T-cell (primary cell): Measurements from ENCODE around the gene TRPM5. TPM values are rescaled to one million over a fixed set of nuclear protein-coding genes. Genes with fewer than 3 reads are reported as not detected.

Experiments used
- ATAC-seq, 4 experiments: fragments of 200-7000 bp in 3 of 4; fragments of 150-1000 bp in 1 of 4; cut with Tn5 transposase; replicated peaks in 1 of 4; 1 replicate in 3 of 4; 2 replicates in 1 of 4; pipeline ENCODE4 v1.10.0; 2021; ENCODE audit warnings: moderate library complexity in 3 of 4, mild to moderate bottlenecking in 2 of 4, moderate number of reproducible peaks in 1 of 4
- CTCF ChIA-PET, 2 donors: fragments of 300-600 bp; sonication (Branson Sonifier 250); formaldehyde crosslinking; loops; one replicate each; lab custom pipeline; 2022; ENCODE audit warnings: antibody characterized with exemption in 2 of 2; lab: Charles Lee
- POLR2A ChIA-PET, 2 donors: fragments of 300-600 bp; sonication (Branson Sonifier 250); formaldehyde crosslinking; loops; one replicate each; lab custom pipeline; 2022; ENCODE audit warnings: antibody characterized with exemption in 2 of 2; lab: Charles Lee
- DNase-seq, 35 experiments: peaks; one replicate each; pipeline versions ENCODE4 v3.0.0 to v3.0.0-alpha.2; 2013 to 2023
- H3K27ac ChIP-seq: one replicate; pipeline ENCODE4 v1.5.1; 2013; ENCODE audit warnings: low read length
- H3K27me3 ChIP-seq, 2 experiments: replicated peaks in 1 of 2; 1 replicate in 1 of 2; 2 replicates in 1 of 2; pipeline versions ENCODE4 v1.6.1 to v1.7.0; 2013; ENCODE audit warnings: low read length in 1 of 2, mixed read lengths in 1 of 2; ENCODE audit not compliant: control insufficient read depth in 2 of 2, insufficient read depth in 2 of 2; ENCODE audit errors: extremely low read depth in 1 of 2
- H3K36me3 ChIP-seq, 2 donors: 1 replicate in 1 of 2; 2 replicates in 1 of 2; pipeline versions ENCODE4 v1.6.1 to v1.7.0; 2013; ENCODE audit warnings: low read length in 1 of 2; ENCODE audit not compliant: control insufficient read depth in 2 of 2, insufficient read depth in 1 of 2; ENCODE audit errors: extremely low read depth in 1 of 2
- H3K4me1 ChIP-seq, 2 experiments: 1 replicate in 1 of 2; 2 replicates in 1 of 2; pipeline versions ENCODE4 v1.6.1 to v1.7.0; 2013; ENCODE audit warnings: low read length in 2 of 2, mixed read lengths in 1 of 2; ENCODE audit not compliant: insufficient read depth in 2 of 2, control insufficient read depth in 1 of 2; ENCODE audit errors: extremely low read depth in 1 of 2
- H3K4me3 ChIP-seq, 2 donors: 1 replicate in 1 of 2; 2 replicates in 1 of 2; pipeline versions ENCODE4 v1.5.1 to v1.7.0; 2013; ENCODE audit warnings: mild to moderate bottlenecking in 2 of 2, low read length in 1 of 2, moderate library complexity in 1 of 2; ENCODE audit not compliant: control insufficient read depth in 1 of 2; ENCODE audit errors: extremely low read depth in 1 of 2
- H3K9me3 ChIP-seq: 2 replicates; pipeline ENCODE4 v1.7.0; 2013
- H3K27ac Mint-ChIP-seq, 2 donors: one replicate each; pipeline ENCODE4 v1.8.0; 2020 to 2021; ENCODE audit warnings: mild to moderate bottlenecking in 2 of 2, mixed read lengths in 2 of 2
- H3K27me3 Mint-ChIP-seq, 2 donors: one replicate each; pipeline ENCODE4 v1.8.0; 2021 to 2022; ENCODE audit warnings: mixed read lengths in 2 of 2
- H3K36me3 Mint-ChIP-seq: one replicate; pipeline ENCODE4 v1.8.0; 2021; ENCODE audit warnings: mixed read lengths
- H3K4me1 Mint-ChIP-seq, 3 donors: one replicate each; pipeline ENCODE4 v1.8.0; 2020 to 2022; ENCODE audit warnings: mixed read lengths in 3 of 3, mild to moderate bottlenecking in 1 of 3
- H3K4me3 Mint-ChIP-seq, 3 donors: one replicate each; pipeline ENCODE4 v1.8.0; 2020 to 2022; ENCODE audit warnings: mild to moderate bottlenecking in 3 of 3, mixed read lengths in 3 of 3, moderate library complexity in 3 of 3
- H3K9me3 Mint-ChIP-seq, 3 donors: one replicate each; pipeline ENCODE4 v1.8.0; 2020 to 2022; ENCODE audit warnings: mixed read lengths in 3 of 3
- WGBS: methylation state at CpG from one replicate; pipeline ENCODE4 v1.1.5; 2013; ENCODE audit warnings: missing lambda C conversion rate; ENCODE audit not compliant: insufficient coverage; 5-methylcytosine and 5-hydroxymethylcytosine counted together
- total RNA-seq, 35 experiments: library from RNA in 6 of 35; stranded (reverse) in 6 of 35; fragments of 120-200 nt in 1 of 35; gene quantifications; one replicate each; pipeline versions ENCODE4 v1.2.1 to v1.2.4 and lab custom pipeline; 2013 to 2026

The TRPM5 gene
- total RNA-seq, 5 donors from 2014 or later (not counting 1 experiment from before 2014, with no cell fraction given) = 0.07 to 0.73 (median 0.22) TPM

DNA sequence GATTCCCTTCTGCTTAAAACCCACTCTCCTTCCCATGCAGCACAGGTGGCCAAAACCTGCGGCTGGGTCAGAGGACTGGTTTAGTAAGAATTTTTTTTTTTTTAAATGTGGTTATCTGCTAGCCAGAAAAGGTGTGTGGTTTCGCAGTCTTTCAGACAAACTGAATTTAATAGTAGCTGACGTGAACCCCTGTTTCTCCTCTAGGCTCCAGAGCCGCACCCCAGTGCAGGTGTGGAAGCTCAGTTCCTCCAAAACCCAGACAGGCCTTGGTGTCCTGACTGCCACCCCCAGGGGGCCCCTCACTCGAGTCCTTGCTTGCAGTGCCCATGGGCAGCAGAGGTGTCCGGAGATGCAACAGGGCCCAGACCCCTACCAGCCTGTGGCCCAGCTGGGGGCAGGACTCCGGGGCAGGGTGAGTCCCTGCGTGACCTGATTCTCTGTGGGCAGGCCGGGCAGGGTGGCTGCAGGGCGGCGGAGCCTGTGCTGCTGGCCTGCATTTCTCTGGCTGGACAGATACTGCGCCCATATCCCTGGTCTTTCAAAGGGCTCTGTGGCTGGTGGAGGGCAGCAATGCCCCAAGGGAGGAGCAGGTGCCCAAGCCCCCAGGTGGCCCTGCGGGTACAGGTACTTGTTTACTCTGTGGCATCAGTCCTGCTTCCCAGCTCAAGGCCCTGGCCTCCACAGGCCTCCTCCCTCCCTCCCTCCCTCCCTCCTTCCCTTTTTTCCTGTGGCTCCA lies 15.7 kb upstream of the TRPM5 start:
- Mint-ChIP-seq H3K9me3 (no peaks in the 10 kb centered on the region), H3K4me3 (no peak overlapping the region), H3K4me1 (peaks cover 39 to 51% (median 47%) of the 10 kb centered on the region in 3 donors), H3K36me3 (no peaks in the 10 kb centered on the region), H3K27ac (no peak overlapping the region), H3K27me3 (no peaks in the 10 kb centered on the region)
- POLR2A ChIA-PET = no interaction called here
- no peaks in the 10 kb centered on the region for H3K9me3 ChIP-seq
- peaks cover 0 to 45% of the 10 kb centered on the region in 2 experiments for H3K4me1 ChIP-seq
- CTCF ChIA-PET = no interaction called here
- ATAC-seq (no peak), DNase-seq (no peak)
- no peaks in the 10 kb centered on the region for H3K36me3 ChIP-seq
- 86% methylated on average over 11 of the region's 13 CpGs for WGBS
- H3K27me3 ChIP-seq = no peaks in the 10 kb centered on the region
- H3K27ac ChIP-seq = no peak overlapping the region
- H3K4me3 ChIP-seq = no peak overlapping the region

DNA sequence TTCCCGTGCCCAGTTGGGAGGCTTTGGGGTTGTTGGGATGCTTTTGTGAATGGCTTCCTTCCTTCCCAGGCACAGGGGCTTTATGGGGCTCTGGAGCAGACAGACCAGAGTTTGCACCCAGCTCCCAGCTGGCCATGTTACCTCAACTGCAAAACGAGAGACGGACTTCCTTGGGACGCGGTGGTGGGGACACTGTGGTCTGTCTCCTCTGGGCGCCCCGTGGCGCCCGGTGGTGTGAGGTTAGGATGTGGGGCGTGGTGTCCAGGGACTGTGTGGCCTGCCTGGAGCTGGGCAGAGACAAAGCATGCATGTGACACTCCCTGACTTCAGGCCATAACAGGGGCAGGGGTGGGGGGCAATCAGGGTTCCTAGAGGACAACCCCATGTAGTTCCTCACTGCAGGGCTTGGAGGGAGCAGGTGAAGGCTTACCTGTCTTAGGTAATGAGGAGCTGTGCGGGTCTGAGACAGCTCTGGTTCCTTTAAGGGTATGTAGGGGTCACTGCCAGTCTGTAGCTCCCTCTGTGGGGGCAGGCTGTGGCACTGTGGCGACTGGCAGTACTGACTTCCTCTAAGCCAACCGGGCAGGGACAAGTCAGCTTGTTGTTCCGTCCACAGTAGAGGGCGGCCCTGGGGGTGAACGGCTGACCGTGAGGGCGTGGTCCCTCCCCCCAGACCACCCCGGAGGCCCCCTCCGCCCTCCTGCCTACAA lies 14.9 kb upstream of the TRPM5 start:
- WGBS = 79% methylated on average over 11 of the region's 20 CpGs
- H3K4me3 ChIP-seq = no peak overlapping the region
- no peaks in the 10 kb centered on the region for H3K27me3 ChIP-seq
- Mint-ChIP-seq H3K9me3 (no peaks in the 10 kb centered on the region), H3K27me3 (no peaks in the 10 kb centered on the region), H3K4me1 (peaks cover 33 to 43% (median 42%) of the 10 kb centered on the region in 3 donors), H3K4me3 (no peak overlapping the region), H3K36me3 (no peaks in the 10 kb centered on the region), H3K27ac (peak overlapping the region in 1 of 2 donors; percentile 60)
- ChIA-PET CTCF (no interaction called here), POLR2A (no interaction called here)
- H3K9me3 ChIP-seq = no peaks in the 10 kb centered on the region
- no peak overlapping the region for H3K27ac ChIP-seq
- H3K36me3 ChIP-seq = no peaks in the 10 kb centered on the region
- ATAC-seq (no peak), DNase-seq (no peak)
- peaks cover 0 to 37% of the 10 kb centered on the region in 2 experiments for H3K4me1 ChIP-seq

DNA sequence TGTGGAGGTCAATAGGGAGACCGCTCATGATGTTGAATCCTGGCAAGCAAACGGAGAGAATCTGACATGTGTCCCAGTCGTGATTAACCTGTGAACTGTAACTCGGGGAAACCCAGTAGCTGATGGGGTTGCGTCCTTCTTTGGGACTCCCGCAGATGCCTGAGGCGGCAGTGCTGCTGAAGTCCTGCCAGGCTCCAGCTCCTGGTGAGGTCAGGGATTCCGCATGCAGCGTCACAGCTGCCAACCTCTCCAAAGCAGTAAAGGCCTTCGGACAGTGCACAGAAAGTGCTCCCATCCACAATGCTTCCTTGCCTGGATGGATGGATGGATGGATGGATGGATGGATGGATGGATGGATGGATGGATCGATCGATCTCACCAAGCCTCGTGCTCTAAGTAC lies 14.0 kb upstream of the TRPM5 start:
- ChIA-PET POLR2A (no interaction called here), CTCF (no interaction called here)
- Histone ChIP-seq H3K27me3 (peaks cover 0 to 3% of the 10 kb centered on the region in 2 experiments), H3K36me3 (no peaks in the 10 kb centered on the region), H3K9me3 (no peaks in the 10 kb centered on the region), H3K27ac (no peak overlapping the region), H3K4me1 (peaks cover 0 to 29% of the 10 kb centered on the region in 2 experiments), H3K4me3 (no peak overlapping the region)
- WGBS = 89% methylated on average over 10 of the region's 13 CpGs
- Mint-ChIP-seq H3K9me3 (no peaks in the 10 kb centered on the region), H3K27ac (peak overlapping the region in 1 of 2 donors; percentile 62), H3K4me1 (peaks cover 26 to 37% (median 35%) of the 10 kb centered on the region in 3 donors), H3K4me3 (no peak overlapping the region), H3K27me3 (no peaks in the 10 kb centered on the region), H3K36me3 (no peaks in the 10 kb centered on the region)
- ATAC-seq = no peak
- no peak for DNase-seq

DNA sequence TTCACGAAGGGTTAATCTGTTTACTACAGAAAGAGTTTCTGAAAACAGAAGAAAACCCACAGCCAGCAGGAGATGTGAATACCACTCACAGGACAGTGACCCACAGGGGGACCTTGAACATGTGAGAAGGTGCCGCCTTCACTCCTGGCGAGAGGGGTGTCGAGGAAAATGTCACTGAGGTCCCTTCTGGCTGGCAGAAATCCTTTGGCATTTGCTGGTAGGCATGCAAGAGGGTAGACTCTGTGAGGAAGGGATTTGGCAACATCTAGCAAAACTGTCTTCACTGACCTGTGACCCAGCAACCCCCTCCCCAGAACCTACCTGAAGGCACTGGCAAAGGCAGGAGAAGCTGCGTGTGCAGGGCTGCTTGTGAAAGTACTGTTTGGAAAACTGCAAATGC lies 9.1 kb upstream of the TRPM5 start:
- Mint-ChIP-seq H3K9me3 (no peaks in the 10 kb centered on the region), H3K36me3 (peaks cover 9% of the 10 kb centered on the region), H3K4me3 (no peak overlapping the region), H3K4me1 (peaks cover 1 to 6% (median 6%) of the 10 kb centered on the region in 3 donors), H3K27me3 (no peaks in the 10 kb centered on the region), H3K27ac (no peak overlapping the region)
- Histone ChIP-seq H3K36me3 (peaks cover 0 to 4% of the 10 kb centered on the region in 2 donors), H3K9me3 (no peaks in the 10 kb centered on the region), H3K27ac (no peak overlapping the region), H3K27me3 (peaks cover 0 to 20% of the 10 kb centered on the region in 2 experiments), H3K4me3 (no peak overlapping the region), H3K4me1 (peaks cover 0 to 5% of the 10 kb centered on the region in 2 experiments)
- no peak for ATAC-seq
- 100% methylated on average over 4 of the region's 5 CpGs for WGBS
- ChIA-PET CTCF (no interaction called here), POLR2A (no interaction called here)
- no peak for DNase-seq

DNA sequence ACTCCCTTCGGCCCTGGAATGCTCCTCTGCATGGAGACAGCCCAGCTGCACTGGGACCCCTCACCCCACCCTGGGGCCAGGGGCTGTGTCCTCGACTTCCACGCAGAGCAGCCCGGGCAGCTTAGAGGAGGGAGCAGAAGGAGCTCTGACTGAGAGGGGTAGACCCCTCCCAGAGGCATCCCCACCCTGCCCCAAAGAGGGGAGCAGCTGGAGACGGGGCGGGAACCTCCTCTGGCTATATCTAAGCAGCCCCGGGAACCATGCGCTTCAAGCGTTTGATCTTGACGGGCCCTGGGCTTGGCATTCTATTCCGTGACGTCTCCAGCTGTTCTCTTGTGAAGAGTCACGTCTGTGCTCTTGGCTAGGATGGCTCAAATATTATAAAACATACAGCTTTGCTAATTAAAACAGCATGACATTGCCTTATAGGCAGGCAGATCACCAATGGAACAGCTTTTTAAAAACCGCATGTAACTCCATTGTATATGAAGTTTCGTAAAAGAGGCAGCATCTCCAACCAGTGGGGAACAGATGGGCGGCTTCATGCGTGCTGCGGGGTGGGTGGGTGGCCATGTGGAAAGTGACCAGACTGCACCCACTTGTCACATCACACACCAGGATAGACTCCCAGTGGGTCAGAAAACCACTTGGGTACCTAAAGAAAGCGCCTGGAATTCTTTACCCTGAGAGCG lies 8.2 kb upstream of the TRPM5 start:
- H3K27me3 Mint-ChIP-seq = no peaks in the 10 kb centered on the region
- Histone ChIP-seq H3K9me3 (no peaks in the 10 kb centered on the region), H3K27me3 (peaks cover 0 to 29% of the 10 kb centered on the region in 2 experiments), H3K4me3 (no peak overlapping the region), H3K4me1 (peaks cover 2 to 14% of the 10 kb centered on the region in 2 experiments), H3K36me3 (peaks cover 0 to 4% of the 10 kb centered on the region in 2 donors), H3K27ac (no peak overlapping the region)
- H3K9me3 Mint-ChIP-seq = no peaks in the 10 kb centered on the region
- ChIA-PET POLR2A (no interaction called here), CTCF (no interaction called here)
- peaks cover 4 to 13% (median 11%) of the 10 kb centered on the region in 3 donors for H3K4me1 Mint-ChIP-seq
- 92% methylated on average over 10 of the region's 20 CpGs for WGBS
- no peak overlapping the region for H3K27ac Mint-ChIP-seq
- no peak for ATAC-seq
- DNase-seq = no peak
- H3K36me3 Mint-ChIP-seq = peaks cover 9% of the 10 kb centered on the region
- H3K4me3 Mint-ChIP-seq = no peak overlapping the region

DNA sequence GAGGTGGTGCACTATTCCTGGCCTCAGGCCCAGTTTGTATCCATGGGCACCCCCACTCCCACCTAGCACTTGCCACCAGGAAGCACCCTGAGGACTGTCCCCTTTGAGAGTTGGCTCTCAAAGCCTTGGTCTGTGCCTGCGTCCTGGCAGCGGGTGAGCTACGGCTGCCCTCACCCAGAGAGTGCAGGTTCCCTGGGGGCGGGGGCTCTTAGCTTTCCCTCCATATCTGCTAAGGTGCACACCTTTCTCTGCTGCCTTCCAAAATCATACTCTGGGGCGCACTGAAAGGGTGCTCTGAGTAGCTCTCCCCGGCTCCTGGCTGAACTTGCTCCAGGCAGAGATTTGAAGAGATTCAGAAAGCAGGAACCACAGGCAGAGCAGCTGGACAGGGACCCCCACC lies 7.6 kb upstream of the TRPM5 start:
- DNase-seq = no peak
- no peak overlapping the region for H3K27ac ChIP-seq
- peaks cover 9% of the 10 kb centered on the region for H3K36me3 Mint-ChIP-seq
- no peak overlapping the region for H3K4me3 Mint-ChIP-seq
- CTCF ChIA-PET = no interaction called here
- peaks cover 0 to 35% of the 10 kb centered on the region in 2 experiments for H3K27me3 ChIP-seq
- H3K4me1 Mint-ChIP-seq = peaks cover 10 to 16% (median 16%) of the 10 kb centered on the region in 3 donors
- 78% methylated on average over 4 of the region's 6 CpGs for WGBS
- ATAC-seq = no peak
- H3K9me3 Mint-ChIP-seq = no peaks in the 10 kb centered on the region
- H3K36me3 ChIP-seq = peaks cover 0 to 4% of the 10 kb centered on the region in 2 donors
- H3K4me3 ChIP-seq = no peak overlapping the region
- H3K27ac Mint-ChIP-seq = no peak overlapping the region
- peaks cover 0 to under 1% of the 10 kb centered on the region in 2 donors for H3K27me3 Mint-ChIP-seq
- peaks cover 6 to 20% of the 10 kb centered on the region in 2 experiments for H3K4me1 ChIP-seq
- POLR2A ChIA-PET = no interaction called here
- no peaks in the 10 kb centered on the region for H3K9me3 ChIP-seq
